ENCODE results near the gene FOXJ1.

FOXJ1 gene

DNA sequence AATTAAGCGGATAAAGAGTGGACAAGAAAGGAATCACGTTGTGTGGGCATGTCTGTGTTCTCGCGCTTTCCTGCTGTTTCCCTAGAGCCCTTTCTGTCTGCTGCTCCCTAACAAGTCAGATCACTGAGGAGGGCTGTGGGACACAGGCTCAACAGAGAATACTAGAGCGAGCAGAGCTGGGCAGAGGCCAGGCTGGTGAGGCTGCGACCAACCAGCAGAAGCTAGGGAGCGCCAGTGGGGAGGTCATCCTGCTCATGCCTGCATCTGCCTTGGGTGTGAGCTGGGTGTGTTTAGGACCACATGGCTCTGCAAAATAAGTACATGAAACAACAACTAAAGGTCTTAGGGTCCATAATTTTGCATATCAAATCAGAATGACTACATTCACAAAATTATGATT is 11.5 kb upstream of the FOXJ1 start:
- no peak for DNase-seq (ENCODE audit: low spot score)
- TF ChIP-seq, protein P1, sequence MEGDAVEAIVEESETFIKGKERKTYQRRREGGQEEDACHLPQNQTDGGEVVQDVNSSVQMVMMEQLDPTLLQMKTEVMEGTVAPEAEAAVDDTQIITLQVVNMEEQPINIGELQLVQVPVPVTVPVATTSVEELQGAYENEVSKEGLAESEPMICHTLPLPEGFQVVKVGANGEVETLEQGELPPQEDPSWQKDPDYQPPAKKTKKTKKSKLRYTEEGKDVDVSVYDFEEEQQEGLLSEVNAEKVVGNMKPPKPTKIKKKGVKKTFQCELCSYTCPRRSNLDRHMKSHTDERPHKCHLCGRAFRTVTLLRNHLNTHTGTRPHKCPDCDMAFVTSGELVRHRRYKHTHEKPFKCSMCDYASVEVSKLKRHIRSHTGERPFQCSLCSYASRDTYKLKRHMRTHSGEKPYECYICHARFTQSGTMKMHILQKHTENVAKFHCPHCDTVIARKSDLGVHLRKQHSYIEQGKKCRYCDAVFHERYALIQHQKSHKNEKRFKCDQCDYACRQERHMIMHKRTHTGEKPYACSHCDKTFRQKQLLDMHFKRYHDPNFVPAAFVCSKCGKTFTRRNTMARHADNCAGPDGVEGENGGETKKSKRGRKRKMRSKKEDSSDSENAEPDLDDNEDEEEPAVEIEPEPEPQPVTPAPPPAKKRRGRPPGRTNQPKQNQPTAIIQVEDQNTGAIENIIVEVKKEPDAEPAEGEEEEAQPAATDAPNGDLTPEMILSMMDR (IDR thresholded peaks at IDR 0.05; ENCODE audit: extremely low read depth, missing control alignments): no peak

DNA sequence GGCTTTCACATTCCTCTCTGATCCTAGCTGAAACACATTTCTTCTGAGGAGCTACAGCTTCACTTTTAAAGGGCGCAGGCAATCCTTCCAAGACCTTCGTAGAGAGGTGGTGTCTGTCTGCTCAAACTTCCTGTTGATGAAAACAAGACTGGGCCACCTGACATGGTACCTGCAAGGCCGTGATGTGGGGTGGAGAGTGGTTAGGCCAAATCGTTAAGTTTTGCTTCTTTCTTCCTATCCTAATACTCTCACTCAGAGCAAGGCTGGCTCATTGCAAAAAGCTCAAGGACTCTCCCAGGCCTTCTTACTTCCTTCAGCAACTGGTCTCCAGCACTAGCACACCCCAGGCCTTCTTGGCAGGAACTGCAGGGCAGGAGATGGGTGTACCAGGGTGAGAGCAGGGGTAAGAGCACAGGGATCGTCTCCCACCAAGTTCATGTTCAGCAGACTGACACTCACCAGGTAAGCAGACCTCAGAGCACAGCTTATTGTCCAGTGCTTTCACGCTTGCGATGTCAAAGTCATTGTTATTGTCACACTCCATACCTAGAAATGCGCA is 10.9 kb upstream of the FOXJ1 start:
- DNase-seq (ENCODE audit: low spot score): no peak
- TF ChIP-seq, protein P1 (IDR thresholded peaks at IDR 0.05; ENCODE audit: extremely low read depth, missing control alignments): no peak

DNA sequence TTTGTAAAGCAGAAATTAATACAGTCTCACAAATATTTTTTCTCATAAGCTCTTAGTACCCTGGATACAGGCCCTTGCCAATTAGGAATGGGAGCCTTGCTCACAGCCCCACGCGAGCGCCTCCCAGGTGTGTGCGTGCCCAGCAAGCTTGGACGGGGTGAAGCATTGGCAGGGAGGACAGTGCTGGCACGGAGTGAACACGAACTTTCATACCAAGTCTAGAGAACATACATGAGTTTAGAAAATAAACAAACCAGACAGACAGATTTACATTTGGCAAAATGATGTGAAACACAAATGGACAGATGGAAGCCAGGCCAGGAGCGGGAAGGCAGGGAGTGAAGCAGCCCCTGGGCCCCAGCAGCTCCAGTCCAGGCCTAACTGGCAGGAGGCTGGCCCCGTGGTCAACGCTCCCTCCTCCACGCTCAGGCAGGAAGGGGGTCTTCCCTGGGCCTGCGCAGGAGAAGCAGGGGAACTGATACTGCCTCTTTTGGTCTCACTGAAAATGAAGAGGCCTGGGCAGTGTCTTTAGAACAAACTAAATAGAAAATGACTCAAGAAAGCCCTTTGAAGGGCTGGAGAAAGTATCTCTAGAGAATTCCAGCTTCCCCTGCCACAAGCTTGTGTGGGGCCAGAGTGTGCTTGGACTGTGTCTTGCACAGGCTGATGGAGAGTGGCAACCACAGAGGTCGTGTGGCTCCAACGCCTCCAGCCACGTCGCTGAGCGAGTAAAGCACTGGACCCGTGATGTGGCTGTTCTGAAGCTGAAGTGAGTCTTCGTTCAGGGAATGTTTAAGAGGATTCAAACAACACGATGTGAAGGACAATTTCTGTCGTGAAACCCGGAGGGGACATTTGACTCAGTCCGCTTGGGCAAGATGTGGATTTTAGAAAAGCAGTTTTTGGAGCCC is 9.9 kb upstream of the FOXJ1 start:
- DNase-seq (ENCODE audit: low spot score): no peak
- TF ChIP-seq, protein P1 (IDR thresholded peaks at IDR 0.05; ENCODE audit: extremely low read depth, missing control alignments): no peak

DNA sequence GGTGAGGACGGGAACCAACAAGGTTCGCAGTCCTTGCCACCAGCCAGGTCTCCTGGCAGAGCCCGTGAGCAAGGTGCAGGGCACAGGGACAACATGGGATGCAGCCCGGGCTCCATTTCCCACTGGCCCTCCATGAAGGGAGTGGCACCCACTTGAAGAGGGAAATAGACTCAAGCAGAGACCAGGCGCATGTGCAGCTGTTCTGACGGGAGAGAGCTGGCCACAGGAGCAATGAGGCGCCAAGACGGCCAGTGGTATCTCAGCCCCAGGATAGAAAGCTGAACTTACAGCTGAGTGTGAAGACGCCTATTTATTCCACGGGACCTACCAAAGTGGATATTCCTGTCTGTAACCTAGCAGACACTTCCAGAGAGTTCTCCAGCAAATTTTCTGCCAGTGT is 8.2 kb upstream of the FOXJ1 start:
- no peak for DNase-seq (ENCODE audit: low spot score)
- TF ChIP-seq, protein P1 (IDR thresholded peaks at IDR 0.05; ENCODE audit: extremely low read depth, missing control alignments): no peak

DNA sequence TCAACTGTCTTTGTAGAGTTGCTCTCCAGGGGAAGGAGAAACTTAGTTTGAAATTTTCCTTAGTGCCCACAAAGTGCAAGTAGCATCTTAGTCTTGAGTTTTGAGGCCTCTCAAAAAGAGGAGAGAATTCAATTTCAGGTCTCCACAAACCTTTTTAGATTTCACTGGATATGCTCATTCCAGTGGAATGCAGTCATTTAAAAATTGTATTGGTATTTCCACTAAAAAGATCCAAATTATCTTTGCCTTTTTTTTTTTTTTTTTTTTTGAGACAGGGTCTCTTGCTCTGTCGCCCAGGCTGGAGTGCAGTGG is 6.9 kb upstream of the FOXJ1 start:
- DNase-seq (ENCODE audit: low spot score): no peak
- TF ChIP-seq, protein P1 (IDR thresholded peaks at IDR 0.05; ENCODE audit: extremely low read depth, missing control alignments): no peak

DNA sequence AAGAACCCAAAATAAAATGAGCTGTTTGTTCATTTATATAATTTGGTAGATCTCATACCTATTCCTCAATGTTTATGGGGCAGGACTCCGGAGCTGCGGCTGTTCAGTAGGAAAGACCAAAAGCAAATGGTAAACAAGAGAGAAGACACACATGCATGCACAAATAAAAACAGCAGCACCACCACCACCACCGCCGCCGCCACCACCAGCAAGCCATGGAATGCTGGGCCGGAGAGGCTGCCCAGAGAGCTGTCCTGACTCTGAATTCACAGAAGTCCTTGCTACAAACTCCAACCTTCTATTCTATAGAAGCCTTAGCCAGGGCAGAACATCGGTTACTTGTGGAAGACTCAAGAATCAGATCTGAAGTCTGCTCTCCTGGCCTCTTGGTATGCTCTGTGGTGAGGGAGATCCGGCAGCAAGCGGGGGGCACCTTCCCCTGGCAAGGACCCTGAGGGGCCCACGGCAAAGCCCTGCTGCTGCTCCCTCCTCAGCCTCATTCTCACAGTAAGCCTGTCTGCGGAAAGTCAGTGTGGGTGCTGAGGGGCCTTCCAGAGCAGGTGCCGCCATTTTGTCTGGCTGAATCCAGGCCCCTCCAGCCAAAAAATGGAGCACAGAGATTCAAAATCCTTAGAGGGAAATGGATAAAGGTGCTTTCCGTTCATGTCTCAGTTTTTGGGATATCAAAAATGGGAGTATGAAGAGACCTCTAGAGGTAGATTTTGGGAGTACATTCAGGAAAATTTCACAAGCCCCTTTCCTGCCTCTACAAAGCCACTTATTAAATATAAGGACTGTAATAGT is 6.4 kb upstream of the FOXJ1 start:
- TF ChIP-seq, protein P1 (IDR thresholded peaks at IDR 0.05; ENCODE audit: extremely low read depth, missing control alignments): no peak
- no peak for DNase-seq (ENCODE audit: low spot score)
